Measurements from ENCODE around the gene APP. TPM values are rescaled to one million over a fixed set of nuclear protein-coding genes. Genes with fewer than 3 reads are reported as not detected.

Gene APP
- total RNA-seq, 1 experiment from 2014 or later = 560 TPM

GRCh38 chr21:26164311-26164710 is 6.3 kb downstream of the APP start (continued):
- TF ChIP-seq E2F5 (CRISPR knock-in tag; IDR thresholded peaks at IDR 0.05) (no peak), FOXP1 (CRISPR knock-in tag; IDR thresholded peaks at IDR 0.05; ENCODE audit: borderline replicate concordance) (no peak), ATF1 (CRISPR knock-in tag; IDR thresholded peaks at IDR 0.05) (no peak)

DNA sequence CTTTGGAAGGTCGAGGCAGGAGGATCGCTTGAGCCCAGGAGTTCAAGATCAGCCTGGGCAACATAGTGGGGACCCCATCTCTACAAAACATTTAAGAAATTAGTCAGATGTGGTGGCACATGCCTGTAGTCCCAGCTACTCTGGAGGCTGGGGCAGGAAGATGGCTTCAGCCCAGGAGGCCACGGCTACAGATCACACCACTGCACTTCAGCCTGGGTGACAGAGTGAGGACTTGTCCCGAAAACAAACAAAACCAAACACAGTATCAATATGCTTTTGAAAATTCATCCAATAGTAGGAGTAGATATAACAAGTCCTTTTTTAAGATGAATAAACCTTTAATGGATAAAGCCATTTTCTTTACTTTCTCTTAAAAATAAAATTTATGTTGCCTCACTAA is 8.5 kb downstream of the APP start:
- ATAC-seq (no peak), DNase-seq (ENCODE audit: low spot score) (no peak)
- CTCF ChIA-PET = interaction anchor here (1.3 kb wide), 1 partner anchor 9 kb away, joined by 5 read pairs; the partner anchor contains the start of gene APP
- POLR2A ChIA-PET = no interaction called here
- Mint-ChIP-seq H3K27me3 (ENCODE audit: low read depth) (no peaks in the 10 kb centered on the region), H3K36me3 (peaks cover 8% of the 10 kb centered on the region), H3K4me3 (no peak overlapping the region), H3K27ac (peak overlapping the region; percentile 58; the same call in 1 of the 2 replicates), H3K9me3 (no peaks in the 10 kb centered on the region), H3K4me1 (peaks cover 85% of the 10 kb centered on the region)
- no peak for TF ChIP-seq ZNF281 (CRISPR knock-in tag; IDR thresholded peaks at IDR 0.05)
- TF ChIP-seq GTF2I (CRISPR knock-in tag; conservative IDR thresholded peaks at IDR 0.05) = no peak
- TF ChIP-seq ZNF219 (CRISPR knock-in tag; IDR thresholded peaks at IDR 0.05; ENCODE audit: borderline replicate concordance) = no peak
- TF ChIP-seq PRRX2 (CRISPR knock-in tag; IDR thresholded peaks at IDR 0.05) = no peak
- TF ChIP-seq, protein P1, sequence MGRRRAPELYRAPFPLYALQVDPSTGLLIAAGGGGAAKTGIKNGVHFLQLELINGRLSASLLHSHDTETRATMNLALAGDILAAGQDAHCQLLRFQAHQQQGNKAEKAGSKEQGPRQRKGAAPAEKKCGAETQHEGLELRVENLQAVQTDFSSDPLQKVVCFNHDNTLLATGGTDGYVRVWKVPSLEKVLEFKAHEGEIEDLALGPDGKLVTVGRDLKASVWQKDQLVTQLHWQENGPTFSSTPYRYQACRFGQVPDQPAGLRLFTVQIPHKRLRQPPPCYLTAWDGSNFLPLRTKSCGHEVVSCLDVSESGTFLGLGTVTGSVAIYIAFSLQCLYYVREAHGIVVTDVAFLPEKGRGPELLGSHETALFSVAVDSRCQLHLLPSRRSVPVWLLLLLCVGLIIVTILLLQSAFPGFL (CRISPR knock-in tag; IDR thresholded peaks at IDR 0.05; ENCODE audit: borderline replicate concordance) = no peak
- TF ChIP-seq NFATC4 (CRISPR knock-in tag; IDR thresholded peaks at IDR 0.05) = no peak
- TF ChIP-seq, protein P2, sequence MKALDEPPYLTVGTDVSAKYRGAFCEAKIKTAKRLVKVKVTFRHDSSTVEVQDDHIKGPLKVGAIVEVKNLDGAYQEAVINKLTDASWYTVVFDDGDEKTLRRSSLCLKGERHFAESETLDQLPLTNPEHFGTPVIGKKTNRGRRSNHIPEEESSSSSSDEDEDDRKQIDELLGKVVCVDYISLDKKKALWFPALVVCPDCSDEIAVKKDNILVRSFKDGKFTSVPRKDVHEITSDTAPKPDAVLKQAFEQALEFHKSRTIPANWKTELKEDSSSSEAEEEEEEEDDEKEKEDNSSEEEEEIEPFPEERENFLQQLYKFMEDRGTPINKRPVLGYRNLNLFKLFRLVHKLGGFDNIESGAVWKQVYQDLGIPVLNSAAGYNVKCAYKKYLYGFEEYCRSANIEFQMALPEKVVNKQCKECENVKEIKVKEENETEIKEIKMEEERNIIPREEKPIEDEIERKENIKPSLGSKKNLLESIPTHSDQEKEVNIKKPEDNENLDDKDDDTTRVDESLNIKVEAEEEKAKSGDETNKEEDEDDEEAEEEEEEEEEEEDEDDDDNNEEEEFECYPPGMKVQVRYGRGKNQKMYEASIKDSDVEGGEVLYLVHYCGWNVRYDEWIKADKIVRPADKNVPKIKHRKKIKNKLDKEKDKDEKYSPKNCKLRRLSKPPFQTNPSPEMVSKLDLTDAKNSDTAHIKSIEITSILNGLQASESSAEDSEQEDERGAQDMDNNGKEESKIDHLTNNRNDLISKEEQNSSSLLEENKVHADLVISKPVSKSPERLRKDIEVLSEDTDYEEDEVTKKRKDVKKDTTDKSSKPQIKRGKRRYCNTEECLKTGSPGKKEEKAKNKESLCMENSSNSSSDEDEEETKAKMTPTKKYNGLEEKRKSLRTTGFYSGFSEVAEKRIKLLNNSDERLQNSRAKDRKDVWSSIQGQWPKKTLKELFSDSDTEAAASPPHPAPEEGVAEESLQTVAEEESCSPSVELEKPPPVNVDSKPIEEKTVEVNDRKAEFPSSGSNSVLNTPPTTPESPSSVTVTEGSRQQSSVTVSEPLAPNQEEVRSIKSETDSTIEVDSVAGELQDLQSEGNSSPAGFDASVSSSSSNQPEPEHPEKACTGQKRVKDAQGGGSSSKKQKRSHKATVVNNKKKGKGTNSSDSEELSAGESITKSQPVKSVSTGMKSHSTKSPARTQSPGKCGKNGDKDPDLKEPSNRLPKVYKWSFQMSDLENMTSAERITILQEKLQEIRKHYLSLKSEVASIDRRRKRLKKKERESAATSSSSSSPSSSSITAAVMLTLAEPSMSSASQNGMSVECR (CRISPR knock-in tag; IDR thresholded peaks at IDR 0.05; ENCODE audit: borderline replicate concordance) = no peak
- no peak for TF ChIP-seq ATF3 (CRISPR knock-in tag; conservative IDR thresholded peaks at IDR 0.05)
- no peak for TF ChIP-seq ELF4 (CRISPR knock-in tag; IDR thresholded peaks at IDR 0.05; ENCODE audit: low read depth)
- TF ChIP-seq ZNF138 (CRISPR knock-in tag; conservative IDR thresholded peaks at IDR 0.05) = no peak
- no peak for TF ChIP-seq TP53 (CRISPR knock-in tag; IDR thresholded peaks at IDR 0.05)
- TF ChIP-seq HMGA2 (CRISPR knock-in tag; IDR thresholded peaks at IDR 0.05) = no peak
- no peak for TF ChIP-seq AR (CRISPR knock-in tag; IDR thresholded peaks at IDR 0.05)
- no peak for TF ChIP-seq MXD4 (CRISPR knock-in tag; IDR thresholded peaks at IDR 0.05; ENCODE audit: borderline replicate concordance)
- TF ChIP-seq NFYB (CRISPR knock-in tag; conservative IDR thresholded peaks at IDR 0.05; ENCODE audit: low read depth) = no peak
- TF ChIP-seq, protein P3, sequence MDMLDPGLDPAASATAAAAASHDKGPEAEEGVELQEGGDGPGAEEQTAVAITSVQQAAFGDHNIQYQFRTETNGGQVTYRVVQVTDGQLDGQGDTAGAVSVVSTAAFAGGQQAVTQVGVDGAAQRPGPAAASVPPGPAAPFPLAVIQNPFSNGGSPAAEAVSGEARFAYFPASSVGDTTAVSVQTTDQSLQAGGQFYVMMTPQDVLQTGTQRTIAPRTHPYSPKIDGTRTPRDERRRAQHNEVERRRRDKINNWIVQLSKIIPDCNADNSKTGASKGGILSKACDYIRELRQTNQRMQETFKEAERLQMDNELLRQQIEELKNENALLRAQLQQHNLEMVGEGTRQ (CRISPR knock-in tag; IDR thresholded peaks at IDR 0.05) = no peak
- TF ChIP-seq, protein P4, sequence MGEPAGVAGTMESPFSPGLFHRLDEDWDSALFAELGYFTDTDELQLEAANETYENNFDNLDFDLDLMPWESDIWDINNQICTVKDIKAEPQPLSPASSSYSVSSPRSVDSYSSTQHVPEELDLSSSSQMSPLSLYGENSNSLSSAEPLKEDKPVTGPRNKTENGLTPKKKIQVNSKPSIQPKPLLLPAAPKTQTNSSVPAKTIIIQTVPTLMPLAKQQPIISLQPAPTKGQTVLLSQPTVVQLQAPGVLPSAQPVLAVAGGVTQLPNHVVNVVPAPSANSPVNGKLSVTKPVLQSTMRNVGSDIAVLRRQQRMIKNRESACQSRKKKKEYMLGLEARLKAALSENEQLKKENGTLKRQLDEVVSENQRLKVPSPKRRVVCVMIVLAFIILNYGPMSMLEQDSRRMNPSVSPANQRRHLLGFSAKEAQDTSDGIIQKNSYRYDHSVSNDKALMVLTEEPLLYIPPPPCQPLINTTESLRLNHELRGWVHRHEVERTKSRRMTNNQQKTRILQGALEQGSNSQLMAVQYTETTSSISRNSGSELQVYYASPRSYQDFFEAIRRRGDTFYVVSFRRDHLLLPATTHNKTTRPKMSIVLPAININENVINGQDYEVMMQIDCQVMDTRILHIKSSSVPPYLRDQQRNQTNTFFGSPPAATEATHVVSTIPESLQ (CRISPR knock-in tag; IDR thresholded peaks at IDR 0.05) = no peak
